ENCODE results near the gene LRRC32.

The LRRC32 gene

DNA sequence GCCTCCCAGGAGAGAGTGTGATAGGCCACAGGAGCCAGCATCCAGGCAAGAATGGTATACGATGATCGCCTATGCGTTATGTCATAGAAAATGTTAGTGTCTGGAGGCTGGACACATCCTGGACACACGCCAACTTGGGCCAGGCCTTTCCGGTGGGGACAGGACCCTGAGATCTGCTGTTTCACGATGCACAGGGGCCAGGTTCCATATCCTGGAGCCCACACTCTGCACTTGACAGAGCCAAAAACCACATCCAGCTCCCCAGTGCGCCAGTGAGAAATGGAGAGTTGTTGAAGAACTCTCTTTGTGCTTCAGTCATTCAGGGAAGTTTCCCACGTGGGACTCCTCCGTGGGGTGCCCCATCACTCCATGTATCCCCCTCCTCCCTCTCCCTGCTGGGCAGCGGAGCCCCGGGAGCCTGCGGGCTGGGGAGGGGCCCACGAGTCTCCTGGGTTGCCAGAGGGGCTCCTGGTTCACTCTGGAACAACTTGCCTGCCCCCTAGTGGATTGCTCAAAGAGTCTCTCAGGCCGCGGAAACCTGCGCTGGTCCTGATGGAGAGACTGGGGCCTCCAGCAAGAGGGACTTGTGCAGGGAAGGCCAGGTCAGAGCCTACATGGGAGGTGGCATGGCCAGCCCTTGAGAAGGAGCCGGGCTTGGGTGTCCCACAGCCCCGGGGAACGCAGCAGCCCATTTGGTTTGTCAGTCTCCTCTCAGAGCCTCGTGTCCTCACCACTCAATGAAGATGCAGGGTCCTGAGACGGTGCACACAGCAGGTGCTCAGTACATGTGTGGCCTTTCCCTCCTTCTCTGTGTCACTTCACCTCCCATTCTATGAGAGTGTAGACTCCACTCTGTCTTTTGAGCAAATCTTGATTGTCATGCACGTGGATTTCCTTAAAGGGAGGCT lies 10.2 kb upstream of the LRRC32 start:
- Mint-ChIP-seq H3K4me1 (ENCODE audit: low read depth in 2 of 2) (peaks cover 0 to 3% of the 10 kb centered on the region in 2 donors), H3K4me3 (no peak overlapping the region), H3K27me3 (peaks cover 0 to 10% of the 10 kb centered on the region in 2 donors), H3K27ac (no peak overlapping the region), H3K36me3 (ENCODE audit: insufficient read depth) (no peaks in the 10 kb centered on the region), H3K9me3 (no peaks in the 10 kb centered on the region)
- ATAC-seq (replicated peaks) (peak; percentile 67), DNase-seq (peak; percentile 53 to 61 (median 60))

DNA sequence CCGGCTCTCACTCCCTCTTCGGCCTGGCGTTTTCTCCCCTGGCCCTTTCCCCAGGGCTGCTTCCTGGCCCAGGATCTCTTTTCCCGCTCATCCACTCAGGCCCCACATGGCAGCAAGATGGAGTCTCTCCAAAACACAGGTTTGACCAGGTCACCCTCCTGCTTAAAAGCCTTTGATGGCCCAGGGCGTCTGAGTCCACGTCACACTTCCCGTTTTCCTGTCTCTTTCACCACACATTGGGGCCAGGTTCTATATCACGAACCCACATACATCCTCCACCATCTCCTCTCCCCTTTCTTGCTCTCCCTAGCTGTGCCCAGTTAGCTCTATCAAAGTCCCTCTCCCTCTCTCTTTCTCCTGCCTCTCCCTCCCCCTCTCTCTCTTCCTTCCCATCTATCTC lies 7.8 kb upstream of the LRRC32 start:
- H3K27ac Mint-ChIP-seq: peak overlapping the region in 1 of 2 donors; percentile 6
- H3K27me3 Mint-ChIP-seq: peaks cover 0 to 10% of the 10 kb centered on the region in 2 donors
- no peaks in the 10 kb centered on the region for H3K36me3 Mint-ChIP-seq (ENCODE audit: insufficient read depth)
- ATAC-seq (replicated peaks) (no peak), DNase-seq (no peak)
- peaks cover 0 to 7% of the 10 kb centered on the region in 2 donors for H3K4me1 Mint-ChIP-seq (ENCODE audit: low read depth in 2 of 2)
- no peak overlapping the region for H3K4me3 Mint-ChIP-seq
- no peaks in the 10 kb centered on the region for H3K9me3 Mint-ChIP-seq

DNA sequence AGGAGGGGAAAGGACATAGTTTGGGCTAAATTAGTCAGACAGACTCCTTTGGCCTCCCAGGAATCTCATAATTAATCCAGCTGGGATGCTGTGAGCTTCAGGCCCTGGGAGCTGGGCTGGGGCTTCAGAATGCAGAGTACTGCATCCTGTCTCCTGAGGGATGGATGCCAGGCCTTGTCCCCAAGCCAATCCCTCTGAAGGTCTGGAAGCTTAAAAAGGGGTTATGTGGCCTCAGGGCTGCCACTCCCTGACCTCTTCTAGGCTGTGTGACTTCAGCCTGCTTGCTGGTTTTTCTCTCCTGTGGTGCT lies 6.9 kb upstream of the LRRC32 start:
- H3K4me3 Mint-ChIP-seq: no peak overlapping the region
- H3K9me3 Mint-ChIP-seq: no peaks in the 10 kb centered on the region
- H3K27me3 Mint-ChIP-seq: peaks cover 0 to 10% of the 10 kb centered on the region in 2 donors
- peaks cover 3% of the 10 kb centered on the region for H3K36me3 Mint-ChIP-seq (ENCODE audit: insufficient read depth)
- DNase-seq (no peak), ATAC-seq (replicated peaks) (no peak)
- no peak overlapping the region for H3K27ac Mint-ChIP-seq
- peaks cover 6 to 14% of the 10 kb centered on the region in 2 donors for H3K4me1 Mint-ChIP-seq (ENCODE audit: low read depth in 2 of 2)

- Mint-ChIP-seq H3K36me3 (ENCODE audit: insufficient read depth) (peaks cover 3% of the 10 kb centered on the region), H3K27ac (no peak overlapping the region), H3K9me3 (no peaks in the 10 kb centered on the region), H3K4me3 (no peak overlapping the region), H3K4me1 (ENCODE audit: low read depth in 2 of 2) (peaks cover 7 to 19% of the 10 kb centered on the region in 2 donors), H3K27me3 (peaks cover 0 to 7% of the 10 kb centered on the region in 2 donors)
- DNase-seq (no peak), ATAC-seq (replicated peaks) (no peak)
Measured at GRCh38 chr11:76676636-76677457, 6.3 kb upstream of the LRRC32 start.

GRCh38 chr11:76674517-76675400 lies 4.2 kb upstream of the LRRC32 start:
- Mint-ChIP-seq H3K36me3 (ENCODE audit: insufficient read depth) (peaks cover 3% of the 10 kb centered on the region), H3K27ac (no peak overlapping the region), H3K9me3 (no peaks in the 10 kb centered on the region), H3K4me3 (no peak overlapping the region), H3K4me1 (ENCODE audit: low read depth in 2 of 2) (peaks cover 17 to 29% of the 10 kb centered on the region in 2 donors), H3K27me3 (no peaks in the 10 kb centered on the region)
- no peak for DNase-seq
- no peak for ATAC-seq (replicated peaks)

GRCh38 chr11:76673176-76674142 lies 2.9 kb upstream of the LRRC32 start:
- peaks cover 17 to 30% of the 10 kb centered on the region in 2 donors for H3K4me1 Mint-ChIP-seq (ENCODE audit: low read depth in 2 of 2)
- H3K4me3 Mint-ChIP-seq: peak overlapping the region; percentile 71 to 75

DNA sequence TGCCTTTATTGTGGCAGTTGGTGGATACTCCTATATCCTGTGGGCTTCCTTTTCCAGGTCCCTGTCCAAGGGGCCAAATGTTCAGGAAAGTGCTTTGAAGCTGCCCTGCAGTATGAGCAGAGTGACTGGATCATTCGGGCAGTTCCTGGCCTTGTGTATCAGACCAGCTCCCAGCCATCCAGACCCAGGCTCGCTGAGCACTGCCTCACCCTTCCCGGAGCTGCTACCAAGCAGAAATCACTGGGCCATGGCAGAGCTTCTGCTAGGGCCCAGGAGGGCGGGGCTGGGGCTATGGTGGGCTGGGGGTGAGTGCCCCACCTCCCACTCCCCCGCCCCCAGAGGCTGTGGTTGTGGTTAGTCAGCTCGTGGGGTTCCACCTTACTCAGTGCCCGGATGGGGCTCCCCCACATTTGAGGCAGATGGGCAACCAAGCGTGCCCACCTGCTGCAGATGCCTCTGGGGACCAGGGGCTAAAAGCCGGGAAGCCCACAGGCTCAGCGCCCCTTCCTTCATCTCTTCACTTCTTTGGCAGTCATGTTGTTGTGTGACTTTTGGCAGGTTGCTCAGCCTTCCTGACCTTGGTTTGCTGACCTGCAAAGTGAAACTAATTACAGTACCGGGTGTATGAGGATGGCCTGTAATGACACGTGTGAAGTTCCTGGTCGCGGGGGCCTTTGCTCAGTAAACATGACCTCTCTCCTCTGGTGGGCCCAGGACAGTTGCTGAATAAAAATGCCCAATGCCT lies 2.1 kb upstream of the LRRC32 start:
- peak overlapping the region; percentile 90 to 96 for H3K27ac Mint-ChIP-seq
- H3K27me3 Mint-ChIP-seq: no peaks in the 10 kb centered on the region

More at GRCh38 chr11:76673176-76674142, 2.9 kb upstream of the LRRC32 start:
- peaks cover 3% of the 10 kb centered on the region for H3K36me3 Mint-ChIP-seq (ENCODE audit: insufficient read depth)
- H3K9me3 Mint-ChIP-seq: no peaks in the 10 kb centered on the region
- DNase-seq (no peak), ATAC-seq (replicated peaks) (no peak)
- peak overlapping the region; percentile 90 to 96 for H3K27ac Mint-ChIP-seq
- no peaks in the 10 kb centered on the region for H3K27me3 Mint-ChIP-seq

GRCh38 chr11:76671626-76672309 lies 1.2 kb upstream of the LRRC32 start:
- peaks cover 3% of the 10 kb centered on the region for H3K36me3 Mint-ChIP-seq (ENCODE audit: insufficient read depth)
- peaks cover 17 to 27% of the 10 kb centered on the region in 2 donors for H3K4me1 Mint-ChIP-seq (ENCODE audit: low read depth in 2 of 2)
- H3K27ac Mint-ChIP-seq: peak overlapping the region in 1 of 2 donors; percentile 29
- H3K27me3 Mint-ChIP-seq: no peaks in the 10 kb centered on the region
- DNase-seq (no peak), ATAC-seq (replicated peaks) (no peak)
- H3K9me3 Mint-ChIP-seq: no peaks in the 10 kb centered on the region
- H3K4me3 Mint-ChIP-seq: peak overlapping the region; percentile 71 to 75

More for the DNA sequence above, 2.1 kb upstream of the LRRC32 start:
- Mint-ChIP-seq H3K36me3 (ENCODE audit: insufficient read depth) (peaks cover 3% of the 10 kb centered on the region), H3K9me3 (no peaks in the 10 kb centered on the region), H3K4me1 (ENCODE audit: low read depth in 2 of 2) (peaks cover 17 to 27% of the 10 kb centered on the region in 2 donors), H3K4me3 (peak overlapping the region; percentile 71 to 75)
- peak; percentile 34 to 60 (median 54) for DNase-seq
- ATAC-seq (replicated peaks): peak; percentile 85

DNA sequence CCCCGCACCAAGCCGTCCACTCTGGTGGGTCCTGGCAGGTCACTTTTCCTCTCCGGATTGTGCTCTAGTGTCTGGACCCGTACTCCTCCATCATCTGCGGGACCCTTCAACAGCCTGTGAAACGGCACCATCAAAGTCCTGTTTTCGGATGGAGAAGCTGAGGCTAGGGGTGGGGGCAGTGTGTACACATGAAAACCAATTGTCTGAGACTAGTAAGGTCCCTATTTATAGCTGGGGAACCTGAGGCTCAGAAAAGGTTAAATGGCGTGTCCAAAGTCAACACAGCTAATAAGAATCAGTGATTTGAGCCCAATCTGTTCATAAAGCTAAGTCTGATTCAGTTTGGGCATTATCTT lies 668 bp upstream of the LRRC32 start:
- H3K27me3 Mint-ChIP-seq: no peaks in the 10 kb centered on the region
- no peak for DNase-seq
- peaks cover 17 to 27% of the 10 kb centered on the region in 2 donors for H3K4me1 Mint-ChIP-seq (ENCODE audit: low read depth in 2 of 2)
- peaks cover 3% of the 10 kb centered on the region for H3K36me3 Mint-ChIP-seq (ENCODE audit: insufficient read depth)
- H3K9me3 Mint-ChIP-seq: no peaks in the 10 kb centered on the region
- H3K4me3 Mint-ChIP-seq: peak overlapping the region; percentile 71 to 75
- H3K27ac Mint-ChIP-seq: peak overlapping the region in 1 of 2 donors; percentile 29
- ATAC-seq (replicated peaks): no peak

GRCh38 chr11:76669901-76670484 lies 554 bp downstream of the LRRC32 start:
- no peak for DNase-seq
- H3K4me1 Mint-ChIP-seq (ENCODE audit: low read depth in 2 of 2): peaks cover 26 to 30% of the 10 kb centered on the region in 2 donors

More at GRCh38 chr11:76669901-76670484, 554 bp downstream of the LRRC32 start:
- Mint-ChIP-seq H3K36me3 (ENCODE audit: insufficient read depth) (peaks cover 3% of the 10 kb centered on the region), H3K4me3 (peak overlapping the region; percentile 75), H3K27me3 (no peaks in the 10 kb centered on the region), H3K9me3 (no peaks in the 10 kb centered on the region), H3K27ac (no peak overlapping the region)
- ATAC-seq (replicated peaks): no peak
